ENCODE data around the gene DNM2. TPM values are rescaled to one million over a fixed set of nuclear protein-coding genes. Genes with fewer than 3 reads are reported as not detected.

Gene DNM2
- total and polyA plus RNA-seq, 2 of the 13 experiments (the other 11 are each of a cell fraction or from before 2014, with no cell fraction given): 41.7 to 59.8 TPM

DNA sequence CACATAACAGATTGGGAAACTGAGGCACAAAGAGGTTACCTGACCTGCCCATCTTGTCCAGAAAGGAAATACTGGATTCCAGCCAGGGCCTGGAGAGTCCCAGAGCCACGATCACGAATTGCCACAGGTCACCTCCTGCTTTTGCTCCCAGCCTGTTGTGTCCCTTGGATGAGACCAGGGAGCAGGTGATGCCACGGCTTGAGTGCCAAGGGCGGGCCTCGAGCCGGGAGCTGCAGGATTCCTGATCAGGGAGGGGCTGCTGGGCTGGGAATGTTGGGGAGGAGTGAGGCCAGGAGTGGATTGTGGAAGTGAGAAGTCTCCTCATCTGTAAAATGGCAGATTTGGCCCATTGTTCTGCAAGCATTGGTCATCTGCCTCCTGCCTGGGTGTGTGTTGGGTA lies 29.4 kb downstream of the DNM2 start:
- ChIA-PET CTCF (ENCODE audit: low intra/inter-chr PET ratio, low total read pairs) (no interaction called here), POLR2A (no interaction called here)
- Histone ChIP-seq H3K4me3 (replicated peaks in 1 of 3; ENCODE audit: insufficient read depth in 1 of 3, low read depth in 2 of 3, low read length in 3 of 3) (no peak overlapping the region), H3K36me3 (replicated peaks in 1 of 2; ENCODE audit: control insufficient read depth in 1 of 2, insufficient read depth in 2 of 2, low read length in 2 of 2) (peaks cover 3 to 4% of the 10 kb centered on the region in 2 experiments; a peak in 2 of 5 replicates), H3K4me2 (ENCODE audit: low read depth, low read length) (no peak overlapping the region), H3K9me3 (ENCODE audit: low read length) (no peaks in the 10 kb centered on the region), H2AFZ (ENCODE audit: low read length) (no peak overlapping the region), H3K4me1 (ENCODE audit: insufficient read depth, low read length) (peaks cover 92% of the 10 kb centered on the region), H3K27ac (ENCODE audit: extremely low read length, insufficient read depth, low read length) (peak overlapping the region; percentile 27), H3K79me2 (ENCODE audit: insufficient read depth, low read length) (peaks cover 66% of the 10 kb centered on the region), H4K20me1 (ENCODE audit: insufficient read depth, low read length) (no peaks in the 10 kb centered on the region; the same call in 1 of the 2 replicates), H3K9ac (ENCODE audit: insufficient read depth, low read depth, low read length) (no peak overlapping the region), H3K27me3 (ENCODE audit: control insufficient read depth in 1 of 2, insufficient read depth in 2 of 2, low read length in 2 of 2) (no peaks in the 10 kb centered on the region)
- 86% methylated on average over 6 of the region's 6 CpGs for WGBS (ENCODE audit: low lambda C conversion rate)
- FAIRE-seq (no peak), ATAC-seq (no peak), DNase-seq (ENCODE audit: low spot score) (no peak)
- in situ Hi-C loops (cut with HindIII; ENCODE audit: extremely low pct_ligation_motif_present, low pct_unique_long_range_greater_than_20kb) (no loop called here), intact Hi-C loops (cut with micrococcal nuclease; ENCODE audit: unreplicated experiment) (no loop called here)
- no peak for TF ChIP-seq MYNN (CRISPR knock-in tag; IDR thresholded peaks at IDR 0.05; ENCODE audit: low read depth)
- TF ChIP-seq, protein P1, sequence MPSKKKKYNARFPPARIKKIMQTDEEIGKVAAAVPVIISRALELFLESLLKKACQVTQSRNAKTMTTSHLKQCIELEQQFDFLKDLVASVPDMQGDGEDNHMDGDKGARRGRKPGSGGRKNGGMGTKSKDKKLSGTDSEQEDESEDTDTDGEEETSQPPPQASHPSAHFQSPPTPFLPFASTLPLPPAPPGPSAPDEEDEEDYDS (CRISPR knock-in tag; IDR thresholded peaks at IDR 0.05): no peak
- TF ChIP-seq XBP1 (CRISPR knock-in tag; IDR thresholded peaks at IDR 0.05): no peak
- no TSS peak for BruUV-seq (replicated peaks)

DNA sequence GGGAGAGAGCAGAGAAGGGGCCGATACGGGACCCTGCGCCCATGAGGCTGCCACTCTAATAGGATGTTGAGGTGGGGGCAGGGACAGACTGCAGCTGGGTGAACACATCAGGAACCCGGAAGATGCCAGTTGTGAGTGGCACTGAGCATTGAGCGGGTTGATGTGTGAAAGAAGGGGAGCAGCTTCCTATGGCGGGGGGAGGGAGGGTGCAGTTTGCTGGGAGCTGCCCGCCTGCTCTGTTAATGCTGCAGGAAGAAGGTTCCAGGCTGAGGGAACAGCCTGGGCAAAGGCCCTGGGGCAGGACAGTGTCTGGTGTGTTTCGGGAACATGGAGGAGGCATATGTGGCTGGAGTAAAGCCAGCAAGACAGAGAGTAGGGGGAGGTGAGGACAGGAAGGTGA lies 29.8 kb downstream of the DNM2 start:
- Histone ChIP-seq H3K4me3 (replicated peaks in 1 of 3; ENCODE audit: insufficient read depth in 1 of 3, low read depth in 2 of 3, low read length in 3 of 3) (no peak overlapping the region), H4K20me1 (ENCODE audit: insufficient read depth, low read length) (no peaks in the 10 kb centered on the region), H3K4me2 (ENCODE audit: low read depth, low read length) (0 out of 2 replicates have a peak overlapping the region, but pooled peaks have one; percentile 74), H3K79me2 (ENCODE audit: insufficient read depth, low read length) (peaks cover 66% of the 10 kb centered on the region), H3K27me3 (ENCODE audit: control insufficient read depth in 1 of 2, insufficient read depth in 2 of 2, low read length in 2 of 2) (no peaks in the 10 kb centered on the region), H3K9me3 (ENCODE audit: low read length) (no peaks in the 10 kb centered on the region), H3K36me3 (replicated peaks in 1 of 2; ENCODE audit: control insufficient read depth in 1 of 2, insufficient read depth in 2 of 2, low read length in 2 of 2) (peaks cover 2 to 3% of the 10 kb centered on the region in 2 experiments; a peak in 1 of 5 replicates), H2AFZ (ENCODE audit: low read length) (no peak overlapping the region), H3K4me1 (ENCODE audit: insufficient read depth, low read length) (peaks cover 92% of the 10 kb centered on the region), H3K27ac (ENCODE audit: extremely low read length, insufficient read depth, low read length) (peak overlapping the region; percentile 80), H3K9ac (ENCODE audit: insufficient read depth, low read depth, low read length) (no peak overlapping the region)
- ChIA-PET CTCF (ENCODE audit: low intra/inter-chr PET ratio, low total read pairs) (no interaction called here), POLR2A (no interaction called here)
- FAIRE-seq: no peak
- no peak for DNase-seq (ENCODE audit: low spot score)
- no peak for ATAC-seq
- no TSS peak for BruUV-seq (replicated peaks)
- 95% methylated on average over 8 of the region's 8 CpGs for WGBS (ENCODE audit: low lambda C conversion rate)
- in situ Hi-C loops (cut with HindIII; ENCODE audit: extremely low pct_ligation_motif_present, low pct_unique_long_range_greater_than_20kb) (no loop called here), intact Hi-C loops (cut with micrococcal nuclease; ENCODE audit: unreplicated experiment) (no loop called here)
- TF ChIP-seq XRCC5 (optimal IDR thresholded peaks at IDR 0.05; ENCODE audit: low read length) (peak; percentile 5), HNRNPL (IDR thresholded peaks at IDR 0.05; ENCODE audit: low read depth, low read length) (0 out of 2 replicates have a peak, but pooled peaks have one; percentile 24), ZMYM3 (CRISPR knock-in tag; IDR thresholded peaks at IDR 0.05) (0 out of 2 replicates have a peak, but pooled peaks have one; percentile 20), ZEB1 (IDR thresholded peaks at IDR 0.05; ENCODE audit: insufficient replicate concordance, low read depth) (no peak)

Data from HepG2 (cell line).